ENCODE data around the gene SLC38A10. TPM values are rescaled to one million over a fixed set of nuclear protein-coding genes. Genes with fewer than 3 reads are reported as not detected.

SLC38A10 gene
- polyA plus RNA-seq, 1 donor from 2014 or later: 37.4 TPM

DNA sequence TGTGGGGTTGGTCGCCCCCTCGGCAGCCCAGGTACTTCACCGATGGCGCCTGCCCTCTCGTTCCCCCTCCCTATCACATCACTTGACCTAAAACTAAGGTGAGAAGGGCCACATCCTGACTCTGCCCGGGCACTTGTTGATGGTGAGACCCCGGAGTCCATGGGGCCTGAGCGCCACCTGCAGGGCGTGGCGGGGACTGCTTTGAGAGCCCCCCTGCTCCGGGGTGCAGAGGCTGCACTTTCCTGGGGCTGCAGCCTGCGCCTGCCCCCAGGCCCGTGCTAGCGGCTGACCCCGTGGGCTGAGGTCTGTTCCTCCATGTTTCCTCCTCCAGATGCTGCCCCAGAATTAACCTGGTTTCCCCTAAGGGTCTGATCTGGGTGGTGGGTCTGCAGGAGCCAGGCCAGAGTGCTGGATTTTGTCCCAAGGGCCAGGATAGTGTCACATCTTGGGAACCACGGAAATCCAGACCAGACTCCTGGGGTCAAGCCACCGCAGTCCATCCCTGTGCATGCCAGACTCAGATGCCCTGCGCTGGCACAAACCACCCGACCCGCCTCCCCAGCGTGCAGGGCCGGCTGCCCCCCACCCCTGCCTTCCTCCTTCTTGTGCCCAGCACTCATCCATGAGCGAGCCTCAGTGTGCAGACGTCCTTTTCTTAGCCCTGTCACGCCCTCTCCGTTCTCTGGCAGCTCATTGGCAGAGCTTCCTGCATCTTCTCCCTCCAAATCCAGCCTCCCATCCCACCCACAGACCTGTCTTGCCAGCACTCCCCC, 53.3 kb downstream of the SLC38A10 start:
- H3K4me3 ChIP-seq (ENCODE audit: low read length): no peak overlapping the region

DNA sequence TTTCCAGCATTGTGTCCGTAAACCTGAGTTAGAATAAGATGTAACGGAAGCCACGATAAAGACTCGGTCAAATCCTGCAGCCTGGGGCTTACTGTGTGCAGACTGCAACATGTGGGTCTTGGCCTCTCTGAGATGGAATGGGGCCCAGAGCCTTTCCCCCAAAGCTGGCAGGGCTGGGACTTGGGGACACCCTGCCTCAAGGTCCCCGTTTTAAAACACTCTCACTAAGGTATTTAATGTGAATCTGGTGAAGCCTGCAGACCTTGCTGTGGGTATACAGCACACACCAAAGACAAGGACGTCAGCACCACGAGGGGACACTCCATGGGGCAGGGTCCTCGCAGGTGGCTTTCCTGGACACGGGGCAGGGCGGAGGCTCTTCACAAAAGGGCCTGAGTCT, 53.9 kb downstream of the SLC38A10 start:
- no peaks in the 10 kb centered on the region for H3K9me2 ChIP-seq (ENCODE audit: insufficient read depth, low read length)
- no peak overlapping the region for H3K4me3 ChIP-seq (ENCODE audit: low read length)
- H4K20me1 ChIP-seq (ENCODE audit: insufficient read depth): no peaks in the 10 kb centered on the region
- H3K79me2 ChIP-seq (replicated peaks; ENCODE audit: insufficient read depth, low read length): peaks cover 19% of the 10 kb centered on the region
- no peaks in the 10 kb centered on the region for H3K9me3 ChIP-seq (ENCODE audit: low read length)
- no peak overlapping the region for H3K4me2 ChIP-seq (ENCODE audit: low read length)
- H3K27ac ChIP-seq (ENCODE audit: low read length): no peak overlapping the region
- H3K9ac ChIP-seq (ENCODE audit: low read length): no peak overlapping the region
- TF ChIP-seq, protein P1, sequence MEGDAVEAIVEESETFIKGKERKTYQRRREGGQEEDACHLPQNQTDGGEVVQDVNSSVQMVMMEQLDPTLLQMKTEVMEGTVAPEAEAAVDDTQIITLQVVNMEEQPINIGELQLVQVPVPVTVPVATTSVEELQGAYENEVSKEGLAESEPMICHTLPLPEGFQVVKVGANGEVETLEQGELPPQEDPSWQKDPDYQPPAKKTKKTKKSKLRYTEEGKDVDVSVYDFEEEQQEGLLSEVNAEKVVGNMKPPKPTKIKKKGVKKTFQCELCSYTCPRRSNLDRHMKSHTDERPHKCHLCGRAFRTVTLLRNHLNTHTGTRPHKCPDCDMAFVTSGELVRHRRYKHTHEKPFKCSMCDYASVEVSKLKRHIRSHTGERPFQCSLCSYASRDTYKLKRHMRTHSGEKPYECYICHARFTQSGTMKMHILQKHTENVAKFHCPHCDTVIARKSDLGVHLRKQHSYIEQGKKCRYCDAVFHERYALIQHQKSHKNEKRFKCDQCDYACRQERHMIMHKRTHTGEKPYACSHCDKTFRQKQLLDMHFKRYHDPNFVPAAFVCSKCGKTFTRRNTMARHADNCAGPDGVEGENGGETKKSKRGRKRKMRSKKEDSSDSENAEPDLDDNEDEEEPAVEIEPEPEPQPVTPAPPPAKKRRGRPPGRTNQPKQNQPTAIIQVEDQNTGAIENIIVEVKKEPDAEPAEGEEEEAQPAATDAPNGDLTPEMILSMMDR (IDR thresholded peaks at IDR 0.05; ENCODE audit: poor library complexity, severe bottlenecking): no peak
- TF ChIP-seq EZH2 (IDR thresholded peaks at IDR 0.05; ENCODE audit: borderline replicate concordance, insufficient read depth, low read length, poor library complexity, severe bottlenecking): no peak
- no peak for TF ChIP-seq MXI1 (conservative IDR thresholded peaks at IDR 0.05; ENCODE audit: poor library complexity, severe bottlenecking)
- TF ChIP-seq, protein P2, sequence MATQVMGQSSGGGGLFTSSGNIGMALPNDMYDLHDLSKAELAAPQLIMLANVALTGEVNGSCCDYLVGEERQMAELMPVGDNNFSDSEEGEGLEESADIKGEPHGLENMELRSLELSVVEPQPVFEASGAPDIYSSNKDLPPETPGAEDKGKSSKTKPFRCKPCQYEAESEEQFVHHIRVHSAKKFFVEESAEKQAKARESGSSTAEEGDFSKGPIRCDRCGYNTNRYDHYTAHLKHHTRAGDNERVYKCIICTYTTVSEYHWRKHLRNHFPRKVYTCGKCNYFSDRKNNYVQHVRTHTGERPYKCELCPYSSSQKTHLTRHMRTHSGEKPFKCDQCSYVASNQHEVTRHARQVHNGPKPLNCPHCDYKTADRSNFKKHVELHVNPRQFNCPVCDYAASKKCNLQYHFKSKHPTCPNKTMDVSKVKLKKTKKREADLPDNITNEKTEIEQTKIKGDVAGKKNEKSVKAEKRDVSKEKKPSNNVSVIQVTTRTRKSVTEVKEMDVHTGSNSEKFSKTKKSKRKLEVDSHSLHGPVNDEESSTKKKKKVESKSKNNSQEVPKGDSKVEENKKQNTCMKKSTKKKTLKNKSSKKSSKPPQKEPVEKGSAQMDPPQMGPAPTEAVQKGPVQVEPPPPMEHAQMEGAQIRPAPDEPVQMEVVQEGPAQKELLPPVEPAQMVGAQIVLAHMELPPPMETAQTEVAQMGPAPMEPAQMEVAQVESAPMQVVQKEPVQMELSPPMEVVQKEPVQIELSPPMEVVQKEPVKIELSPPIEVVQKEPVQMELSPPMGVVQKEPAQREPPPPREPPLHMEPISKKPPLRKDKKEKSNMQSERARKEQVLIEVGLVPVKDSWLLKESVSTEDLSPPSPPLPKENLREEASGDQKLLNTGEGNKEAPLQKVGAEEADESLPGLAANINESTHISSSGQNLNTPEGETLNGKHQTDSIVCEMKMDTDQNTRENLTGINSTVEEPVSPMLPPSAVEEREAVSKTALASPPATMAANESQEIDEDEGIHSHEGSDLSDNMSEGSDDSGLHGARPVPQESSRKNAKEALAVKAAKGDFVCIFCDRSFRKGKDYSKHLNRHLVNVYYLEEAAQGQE (IDR thresholded peaks at IDR 0.05; ENCODE audit: borderline replicate concordance): no peak
- no peak for TF ChIP-seq POLR2AphosphoS5 (IDR thresholded peaks at IDR 0.05)
- TF ChIP-seq EP300 (conservative IDR thresholded peaks at IDR 0.05; ENCODE audit: poor library complexity, severe bottlenecking): no peak
- TF ChIP-seq SMC3 (conservative IDR thresholded peaks at IDR 0.05; ENCODE audit: poor library complexity): no peak
- TF ChIP-seq RAD21 (conservative IDR thresholded peaks at IDR 0.05): no peak
- no peak for TF ChIP-seq TAF1 (IDR thresholded peaks at IDR 0.05; ENCODE audit: low read depth)
- H3K36me3 ChIP-seq (ENCODE audit: insufficient read depth, low read length): no peaks in the 10 kb centered on the region
- H3F3A ChIP-seq (ENCODE audit: insufficient read depth, low read length, poor library complexity, severe bottlenecking): no peaks in the 10 kb centered on the region
- no peaks in the 10 kb centered on the region for H3K27me3 ChIP-seq (ENCODE audit: insufficient read depth, low read depth, low read length)
- H2AFZ ChIP-seq (ENCODE audit: low read depth, low read length): no peak overlapping the region

More for the DNA sequence above, 53.3 kb downstream of the SLC38A10 start:
- Histone ChIP-seq H3F3A (ENCODE audit: insufficient read depth, low read length, poor library complexity, severe bottlenecking) (no peaks in the 10 kb centered on the region), H2AFZ (ENCODE audit: low read depth, low read length) (no peak overlapping the region), H4K20me1 (ENCODE audit: insufficient read depth) (no peaks in the 10 kb centered on the region), H3K36me3 (ENCODE audit: insufficient read depth, low read length) (no peaks in the 10 kb centered on the region), H3K79me2 (replicated peaks; ENCODE audit: insufficient read depth, low read length) (peaks cover 19% of the 10 kb centered on the region), H3K27ac (ENCODE audit: low read length) (no peak overlapping the region), H3K27me3 (ENCODE audit: insufficient read depth, low read depth, low read length) (no peaks in the 10 kb centered on the region), H3K4me2 (ENCODE audit: low read length) (no peak overlapping the region), H3K9me2 (ENCODE audit: insufficient read depth, low read length) (no peaks in the 10 kb centered on the region), H3K9ac (ENCODE audit: low read length) (no peak overlapping the region), H3K9me3 (ENCODE audit: low read length) (no peaks in the 10 kb centered on the region)
- no peak for TF ChIP-seq TAF1 (IDR thresholded peaks at IDR 0.05; ENCODE audit: low read depth)
- TF ChIP-seq SMC3 (conservative IDR thresholded peaks at IDR 0.05; ENCODE audit: poor library complexity): peak; percentile 69
- TF ChIP-seq, protein P2 (IDR thresholded peaks at IDR 0.05; ENCODE audit: borderline replicate concordance): no peak
- no peak for TF ChIP-seq POLR2AphosphoS5 (IDR thresholded peaks at IDR 0.05)
- TF ChIP-seq, protein P1 (IDR thresholded peaks at IDR 0.05; ENCODE audit: poor library complexity, severe bottlenecking): peak; percentile 74
- no peak for TF ChIP-seq EP300 (conservative IDR thresholded peaks at IDR 0.05; ENCODE audit: poor library complexity, severe bottlenecking)
- TF ChIP-seq RAD21 (conservative IDR thresholded peaks at IDR 0.05): peak; percentile 73
- TF ChIP-seq EZH2 (IDR thresholded peaks at IDR 0.05; ENCODE audit: borderline replicate concordance, insufficient read depth, low read length, poor library complexity, severe bottlenecking): no peak
- no peak for TF ChIP-seq MXI1 (conservative IDR thresholded peaks at IDR 0.05; ENCODE audit: poor library complexity, severe bottlenecking)
